Hematopoietic multipotent progenitor cell treated with erythropoietin and hydrocortisone succinate and interleukin-3 and kit ligand, for 6 days (in vitro differentiated cells): ENCODE data around the gene INHBB.
"Not testable (repeated sequence)": the region's sequence is repeated elsewhere in the genome, so short reads cannot be mapped to it uniquely, and the experiment has no call there.

Experiments used
- DNase-seq: peaks from one replicate; pipeline ENCODE4 v3.0.0-alpha.2; 2015

Gene INHBB

DNA sequence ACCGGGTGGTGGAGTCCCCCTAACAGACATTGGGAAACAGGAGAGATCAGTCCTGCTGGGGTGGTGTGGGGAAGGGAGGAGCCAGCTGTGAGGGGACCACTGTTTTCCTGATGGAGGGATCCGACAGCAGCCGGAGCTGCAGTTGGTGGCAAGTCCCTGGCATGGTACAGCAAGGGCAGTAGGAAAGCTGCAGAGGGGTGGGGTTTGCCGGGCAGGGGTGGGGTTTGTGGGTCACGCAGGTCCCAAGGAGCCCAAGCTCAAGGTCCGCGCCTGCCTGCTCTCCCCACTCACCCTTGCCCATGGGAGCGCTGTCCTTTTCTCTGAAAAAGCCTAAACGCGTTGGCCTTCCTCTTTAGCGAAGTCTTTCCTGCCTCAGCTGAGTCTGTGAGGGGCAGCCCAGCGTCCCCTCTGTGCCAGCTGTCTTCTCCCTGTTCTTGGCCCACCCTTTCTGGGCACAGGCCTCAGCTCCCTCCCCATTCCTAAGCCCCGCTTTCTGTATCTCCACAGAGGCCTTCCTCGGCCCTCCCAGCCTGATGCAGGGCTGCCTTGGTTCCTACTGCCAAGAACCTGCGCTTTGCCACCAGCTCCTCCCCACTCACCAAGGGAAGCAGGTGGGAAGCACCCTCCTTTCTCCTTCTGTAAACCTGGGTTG lies 29.3 kb upstream of the INHBB start:
- DNase-seq, result no peak

DNA sequence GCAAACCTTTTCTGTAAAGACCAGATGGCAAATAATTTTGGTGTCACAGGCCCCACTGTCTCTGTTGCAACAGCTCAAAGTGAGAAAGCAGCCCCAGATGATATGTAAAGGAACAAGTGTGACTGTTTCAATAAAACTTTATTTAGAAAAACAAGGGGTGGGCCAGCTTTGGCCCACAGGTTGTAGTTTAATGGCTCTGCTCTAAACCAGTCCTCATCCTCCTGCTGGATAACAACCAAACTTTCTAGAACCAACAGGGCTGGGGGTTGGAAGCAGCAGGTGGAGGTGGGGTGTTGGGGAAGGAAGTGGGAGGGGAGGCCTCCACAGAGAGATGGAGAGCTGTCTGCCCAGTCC lies 28.8 kb upstream of the INHBB start:
- DNase-seq, result no peak

DNA sequence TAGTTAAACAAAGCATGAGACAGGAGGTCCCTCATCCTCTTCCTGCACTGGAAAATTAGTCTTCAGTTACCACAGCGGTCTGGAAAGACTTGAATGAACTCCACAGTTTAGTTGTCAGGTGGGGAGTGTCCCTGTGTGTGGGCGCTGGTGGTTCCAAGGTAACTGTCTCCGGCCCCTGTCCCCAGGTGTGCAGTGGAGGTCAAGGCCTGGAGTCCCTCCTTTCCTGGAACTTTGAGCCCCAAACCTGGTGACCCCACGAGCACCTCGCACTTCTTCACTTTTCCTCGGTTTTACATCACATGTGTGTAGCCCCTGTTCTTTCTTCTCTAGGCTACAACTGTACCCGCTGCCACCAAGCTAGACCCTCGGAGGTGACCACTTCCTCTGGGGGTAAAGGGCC lies 28.0 kb upstream of the INHBB start:
- DNase-seq, result no peak

GRCh38 chr2:120318626-120319025 lies 27.3 kb upstream of the INHBB start:
- DNase-seq, result peak; percentile 24

DNA sequence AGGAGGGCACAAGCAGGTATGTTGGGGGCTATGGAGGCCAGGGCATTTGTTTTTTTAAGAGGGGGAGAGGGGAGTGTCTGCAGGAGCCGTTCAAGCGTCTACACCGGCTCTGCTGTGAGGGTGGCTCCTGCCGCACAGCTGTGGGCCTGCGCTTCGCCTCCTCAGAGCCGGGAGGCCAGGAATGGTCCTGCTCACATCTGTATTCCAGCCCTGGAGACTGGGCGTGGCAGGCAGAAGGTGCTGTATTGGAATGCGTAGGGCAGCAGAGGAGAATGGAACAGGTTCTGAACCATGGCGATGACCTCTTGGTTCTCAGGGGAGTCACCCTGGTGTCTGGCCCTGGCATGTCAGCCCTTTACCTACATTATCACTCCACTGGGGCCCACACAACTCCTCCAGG lies 26.8 kb upstream of the INHBB start:
- DNase-seq, result no peak

DNA sequence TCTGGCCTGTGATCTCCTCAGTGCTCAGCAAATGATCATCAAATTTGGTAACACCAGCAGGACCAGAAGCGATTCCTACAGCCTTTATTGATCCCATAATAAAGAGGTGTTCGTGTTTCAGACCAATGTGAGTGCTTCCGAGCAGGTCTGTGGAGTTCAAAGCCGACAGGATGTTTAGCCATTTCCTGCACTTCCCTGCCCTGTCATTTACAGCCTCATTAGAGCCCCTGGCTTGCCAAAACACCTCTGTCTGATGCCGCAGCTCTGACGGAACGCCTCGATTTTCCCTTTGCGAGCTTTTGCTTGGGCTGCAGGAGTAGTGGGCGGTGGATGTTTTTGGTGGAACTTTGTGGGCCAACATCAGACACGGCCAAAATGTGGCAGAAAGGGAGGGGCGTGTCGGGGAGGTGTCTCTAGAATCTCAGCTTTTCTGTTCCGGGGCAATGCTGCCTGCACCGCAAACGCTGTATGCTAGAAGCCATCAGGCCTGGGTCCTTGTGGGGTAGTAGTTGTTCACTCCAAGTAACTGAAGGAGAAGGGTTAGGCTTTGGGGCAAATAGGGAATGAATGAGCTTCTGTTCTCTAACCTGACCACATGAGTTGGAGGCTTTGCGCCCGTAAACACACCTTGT lies 26.1 kb upstream of the INHBB start:
- DNase-seq, result no peak

- no peak for DNase-seq
These were observed 25.6 kb upstream of the INHBB start for GRCh38 chr2:120320318-120320851.

- DNase-seq, result not testable (repeated sequence)
These were observed 24.9 kb upstream of the INHBB start for GRCh38 chr2:120320887-120321556.

DNA sequence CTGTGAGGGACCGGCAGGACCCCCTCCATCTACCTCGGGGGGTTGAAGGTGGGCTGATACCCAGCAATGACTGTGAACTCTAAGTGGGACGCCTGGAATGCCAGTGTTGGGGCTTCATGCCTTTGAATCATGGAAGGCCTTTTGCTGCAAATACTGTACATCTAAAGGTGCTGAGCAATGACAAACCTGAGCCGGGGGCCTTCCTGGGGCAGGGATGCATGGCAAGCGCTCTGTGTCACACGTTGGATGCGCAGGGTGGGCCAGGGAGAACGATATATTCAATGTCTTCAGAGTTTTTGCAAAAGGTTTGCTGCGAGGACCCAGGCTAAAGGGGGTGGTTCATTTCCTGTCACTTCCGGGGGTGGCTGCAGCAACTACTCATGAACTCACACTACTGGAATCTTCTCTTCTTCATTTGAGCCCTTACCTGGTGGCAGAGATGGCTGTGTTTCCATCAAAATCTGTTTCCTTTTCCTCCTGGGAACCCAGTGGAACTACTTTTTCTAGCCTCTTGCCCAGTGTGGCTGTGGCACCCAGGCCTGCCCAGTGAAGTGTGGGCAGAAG lies 24.1 kb upstream of the INHBB start:
- no peak for DNase-seq

DNA sequence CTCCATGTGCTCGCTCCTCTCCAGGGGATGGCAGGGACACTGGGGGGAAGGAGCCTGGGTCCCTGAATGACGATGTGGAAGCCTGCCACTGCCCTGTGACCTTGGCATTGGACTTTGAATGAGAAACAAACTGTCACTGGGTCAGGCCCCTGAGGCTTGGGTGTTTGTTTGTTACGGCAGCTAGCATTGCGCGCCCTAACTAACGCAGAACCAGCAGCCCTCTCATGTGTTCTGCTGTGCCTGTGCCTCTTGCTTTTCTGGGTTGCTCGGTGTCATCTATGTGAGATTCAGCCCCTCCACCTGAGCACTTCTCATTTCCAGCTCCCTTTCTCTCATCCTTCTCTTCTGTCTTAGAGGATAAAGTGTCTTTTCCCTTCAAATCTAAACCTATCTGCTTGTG lies 23.6 kb upstream of the INHBB start:
- DNase-seq, result no peak

DNA sequence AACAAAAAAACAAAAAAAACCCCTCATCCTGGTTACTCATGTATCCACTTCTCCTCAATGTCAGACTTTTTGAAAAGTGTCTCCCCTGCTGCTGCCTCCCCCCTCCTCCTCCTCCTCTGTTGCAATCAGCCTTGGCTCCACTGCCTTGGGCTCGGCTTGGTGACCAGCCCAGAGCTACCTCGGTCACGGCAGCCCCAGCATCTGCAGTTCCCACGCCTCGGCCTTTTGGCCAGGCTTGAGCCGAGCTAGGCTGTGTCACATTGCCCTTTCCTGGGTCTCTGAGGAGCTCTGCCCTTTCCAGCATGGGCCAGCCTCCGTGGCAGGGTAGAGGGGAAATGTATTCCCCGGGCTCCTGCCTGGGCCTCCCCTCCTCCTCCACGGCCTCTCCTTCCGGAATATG lies 22.7 kb upstream of the INHBB start:
- no peak for DNase-seq

DNA sequence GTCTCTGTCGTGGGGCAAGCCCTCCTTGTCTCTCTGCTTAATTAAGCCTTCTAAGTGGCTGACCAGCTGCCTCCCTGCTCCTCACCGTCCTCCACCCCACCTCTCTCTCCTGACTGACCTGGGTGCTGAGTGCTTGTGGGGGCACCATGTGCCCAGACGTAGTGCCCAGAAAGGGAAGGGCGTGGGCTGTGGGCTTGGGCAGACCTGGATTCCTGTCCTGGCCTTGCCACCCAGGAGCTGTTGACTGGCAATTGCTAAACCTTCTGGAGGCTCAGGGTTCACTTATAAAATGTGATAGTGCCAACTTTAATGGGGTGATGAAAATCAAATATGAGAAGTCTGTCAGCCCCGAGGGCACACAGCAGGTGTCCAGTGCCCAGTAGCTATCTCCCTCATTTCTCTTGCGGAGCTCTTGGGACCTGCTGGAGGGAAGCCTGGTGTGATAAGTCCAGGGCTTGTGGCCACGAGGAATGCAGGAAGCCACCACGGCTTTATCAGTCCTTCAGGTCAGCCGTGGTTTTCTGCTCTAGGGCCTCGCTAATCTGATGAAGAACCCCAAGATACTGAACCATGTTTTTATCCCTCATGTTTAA lies 22.0 kb upstream of the INHBB start:
- DNase-seq, result peak; percentile 48

GRCh38 chr2:120324933-120325332 lies 21.0 kb upstream of the INHBB start:
- no peak for DNase-seq

- no peak for DNase-seq
These were observed 19.9 kb upstream of the INHBB start for GRCh38 chr2:120326066-120326465.

DNA sequence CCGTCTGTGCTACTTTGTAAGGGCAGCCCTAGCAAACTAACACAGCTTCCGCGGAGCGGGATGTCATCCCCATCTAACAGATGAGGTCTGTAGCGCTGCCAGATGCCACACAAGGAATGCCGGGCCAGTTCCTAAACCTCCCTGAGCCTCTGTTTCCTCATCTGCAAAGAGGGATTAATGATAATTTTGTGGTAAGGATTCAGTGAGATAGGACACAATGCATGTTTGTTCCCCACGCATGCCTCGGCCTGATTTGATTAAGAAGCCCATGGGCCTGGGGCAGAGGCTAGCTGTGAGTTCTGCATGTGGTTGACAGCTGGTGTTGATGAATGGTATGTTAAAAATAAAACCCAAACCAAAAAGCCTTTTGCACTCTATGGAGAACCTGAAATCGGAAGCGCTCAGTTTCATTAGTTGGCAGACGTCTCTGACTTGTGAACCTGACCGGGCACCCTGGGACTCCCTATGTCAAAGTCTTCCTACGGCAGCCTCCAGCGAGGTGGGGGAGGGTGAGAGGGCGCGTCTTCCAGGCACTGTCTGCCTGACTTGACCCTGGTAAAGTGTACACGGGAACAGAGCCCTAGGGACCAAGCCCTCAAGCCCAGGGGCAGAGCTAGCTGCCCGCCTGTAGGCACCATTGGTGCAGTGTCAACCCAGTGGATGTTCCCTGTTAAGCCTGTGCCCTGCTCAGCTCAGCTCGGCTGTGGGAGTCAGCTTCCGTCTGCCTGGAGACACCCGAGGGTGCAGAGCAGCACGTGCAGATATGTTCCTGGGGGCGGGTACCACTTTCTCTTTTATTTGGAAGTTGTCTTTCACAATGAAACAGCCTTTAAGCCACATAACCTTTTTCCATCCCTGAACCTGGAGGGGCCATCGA lies 14.8 kb upstream of the INHBB start:
- DNase-seq, result no peak

GRCh38 chr2:120331903-120332302 lies 14.0 kb upstream of the INHBB start:
- DNase-seq, result no peak

DNA sequence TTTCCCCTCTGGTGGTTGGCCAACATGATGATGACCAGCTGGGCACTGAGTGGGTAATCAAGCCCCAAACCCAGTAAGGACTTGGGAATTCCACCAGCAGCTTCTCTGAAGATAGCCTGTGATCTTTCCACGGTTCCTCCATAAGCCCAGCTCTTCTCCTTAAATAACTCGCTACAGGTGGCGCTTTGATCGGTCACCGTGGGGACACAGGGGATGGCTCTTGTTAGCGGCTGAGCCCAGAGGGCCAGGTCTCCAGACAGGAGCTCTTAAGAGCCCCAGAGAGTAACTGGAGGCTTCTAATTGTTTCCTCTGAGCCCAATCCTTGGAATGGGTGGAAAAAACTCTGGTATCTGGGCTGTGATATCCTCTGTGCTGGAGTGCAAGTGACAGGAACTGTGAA lies 13.6 kb upstream of the INHBB start:
- DNase-seq, result no peak

GRCh38 chr2:120334068-120334467 lies 11.9 kb upstream of the INHBB start:
- no peak for DNase-seq

- DNase-seq, result no peak
These were observed 9.2 kb upstream of the INHBB start for GRCh38 chr2:120336749-120337148.

DNA sequence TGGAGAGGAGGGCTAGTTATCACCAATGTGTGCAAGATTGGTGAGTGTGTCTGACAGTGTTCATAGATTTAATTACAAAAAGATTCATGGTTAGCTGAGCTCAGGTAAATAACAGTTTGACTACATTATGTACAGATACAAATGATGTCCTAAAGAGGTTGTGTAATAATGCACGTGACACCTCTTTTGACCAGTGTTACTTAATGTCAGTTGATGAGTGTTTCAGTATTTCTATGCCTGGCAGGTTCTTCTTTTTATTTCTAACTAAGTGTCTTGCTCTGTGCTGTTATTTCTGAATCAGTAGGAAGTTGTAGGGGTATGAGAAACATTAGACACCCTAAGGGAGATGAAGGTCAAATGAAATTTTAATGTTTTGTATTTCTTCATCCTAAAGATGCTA lies 7.9 kb upstream of the INHBB start:
- DNase-seq, result peak; percentile 50

GRCh38 chr2:120341977-120342376 lies 4.0 kb upstream of the INHBB start:
- no peak for DNase-seq

DNA sequence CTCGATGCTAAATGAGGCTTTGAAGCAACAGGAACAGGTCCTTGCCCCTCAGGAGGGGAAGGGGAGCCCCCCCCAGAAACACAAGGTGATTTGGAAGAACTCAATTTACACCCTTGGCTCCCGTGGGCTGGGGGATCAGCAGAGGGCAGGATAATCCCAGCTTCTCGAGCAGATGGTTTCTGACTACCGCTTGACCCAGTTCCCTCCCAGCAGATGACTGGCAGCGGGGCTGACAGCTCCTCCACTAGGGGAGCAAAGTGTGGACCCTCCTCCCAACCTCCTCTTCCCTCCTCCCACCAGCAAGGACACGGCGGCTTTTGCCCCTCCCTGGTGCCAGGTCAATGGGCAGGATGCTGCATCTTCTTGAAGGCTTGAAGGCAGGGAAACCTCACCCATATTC lies 3.5 kb upstream of the INHBB start:
- DNase-seq, result no peak

DNA sequence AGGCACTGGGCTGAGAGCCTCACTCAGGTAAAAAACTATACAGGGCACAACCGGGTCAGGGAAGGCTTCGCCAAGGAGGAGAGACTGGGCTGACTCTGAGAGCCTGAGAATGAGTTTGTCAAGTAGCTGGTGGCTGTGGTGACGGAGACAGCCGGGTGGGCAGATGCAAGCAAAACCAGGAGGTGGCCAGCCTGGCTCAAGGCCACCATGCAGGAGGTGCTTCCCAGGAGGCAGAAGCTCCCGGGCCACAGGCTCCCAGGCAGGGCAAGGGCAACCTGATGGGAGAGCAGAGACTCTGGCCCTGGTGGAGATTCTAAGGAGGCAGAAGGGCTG lies 2.9 kb upstream of the INHBB start:
- DNase-seq, result no peak
